ENCODE measurements around the gene USP13. TPM values are rescaled to one million over a fixed set of nuclear protein-coding genes. Genes with fewer than 3 reads are reported as not detected.

USP13 gene
- total and polyA plus RNA-seq, 2 experiments from 2014 or later, result 9.6 to 22.7 TPM

DNA sequence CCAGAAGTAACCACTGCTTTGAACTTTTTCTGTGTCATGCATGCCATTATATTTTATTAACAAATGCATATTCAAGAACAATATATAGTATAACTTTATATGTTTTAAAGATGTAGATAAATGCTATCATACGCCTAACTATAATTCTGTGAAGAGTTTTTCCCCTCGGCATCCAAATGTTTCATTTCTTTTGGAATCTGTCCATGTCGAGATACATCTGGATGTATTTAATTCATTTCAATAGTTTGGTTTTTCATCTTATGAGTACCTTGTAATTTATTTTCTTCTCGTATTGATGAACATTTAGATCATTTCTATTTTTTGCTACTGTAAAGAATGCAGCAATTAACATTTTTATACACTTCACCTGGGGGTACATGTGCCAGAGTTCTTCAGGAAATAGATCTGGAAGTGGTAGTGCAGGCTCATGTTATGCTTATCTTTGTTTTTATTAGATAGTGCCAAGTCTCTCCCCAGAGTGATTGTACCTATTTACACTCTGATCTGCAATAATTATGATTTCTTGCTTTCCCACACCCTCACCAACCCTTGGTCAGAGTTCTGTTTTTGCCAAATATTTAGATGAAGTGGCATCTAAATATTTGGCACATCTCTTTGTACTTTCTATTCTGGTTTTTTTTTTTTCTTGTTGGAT, 29.7 kb downstream of the USP13 start:
- Histone ChIP-seq H3K4me1 (ENCODE audit: insufficient read depth) (peaks cover 20% of the 10 kb centered on the region), H4K20me1 (replicated peaks; ENCODE audit: insufficient read depth) (peaks cover 4% of the 10 kb centered on the region; the same call in 1 of the 2 replicates), H2AFZ (no peak overlapping the region), H3K4me2 (no peak overlapping the region), H3K4me3 (no peak overlapping the region), H3F3A (replicated peaks; ENCODE audit: low read depth) (no peaks in the 10 kb centered on the region), H3K79me2 (replicated peaks; ENCODE audit: insufficient read depth) (peaks cover 75% of the 10 kb centered on the region), H3K9me2 (ENCODE audit: insufficient read depth) (peaks cover 5% of the 10 kb centered on the region; the same call in 1 of the 2 replicates), H3K27ac (ENCODE audit: low read depth) (no peak overlapping the region), H3K36me3 (ENCODE audit: insufficient read depth) (no peaks in the 10 kb centered on the region), H3K27me3 (ENCODE audit: insufficient read depth) (no peaks in the 10 kb centered on the region)
- DNase-seq (ENCODE audit: low spot score) (no peak), ATAC-seq (no peak)
- Mint-ChIP-seq H3K4me3 (no peak overlapping the region), H3K9me3 (no peaks in the 10 kb centered on the region; the same call in 2 of the 3 replicates), H3K4me1 (peaks cover 25% of the 10 kb centered on the region), H3K27me3 (ENCODE audit: insufficient read depth, low read depth, poor library complexity) (no peaks in the 10 kb centered on the region), H3K27ac (no peak overlapping the region), H3K36me3 (ENCODE audit: low read depth) (peaks cover 11% of the 10 kb centered on the region)
- no peak for TF ChIP-seq ZNF462 (CRISPR knock-in tag; IDR thresholded peaks at IDR 0.05)
- TF ChIP-seq, protein P1, sequence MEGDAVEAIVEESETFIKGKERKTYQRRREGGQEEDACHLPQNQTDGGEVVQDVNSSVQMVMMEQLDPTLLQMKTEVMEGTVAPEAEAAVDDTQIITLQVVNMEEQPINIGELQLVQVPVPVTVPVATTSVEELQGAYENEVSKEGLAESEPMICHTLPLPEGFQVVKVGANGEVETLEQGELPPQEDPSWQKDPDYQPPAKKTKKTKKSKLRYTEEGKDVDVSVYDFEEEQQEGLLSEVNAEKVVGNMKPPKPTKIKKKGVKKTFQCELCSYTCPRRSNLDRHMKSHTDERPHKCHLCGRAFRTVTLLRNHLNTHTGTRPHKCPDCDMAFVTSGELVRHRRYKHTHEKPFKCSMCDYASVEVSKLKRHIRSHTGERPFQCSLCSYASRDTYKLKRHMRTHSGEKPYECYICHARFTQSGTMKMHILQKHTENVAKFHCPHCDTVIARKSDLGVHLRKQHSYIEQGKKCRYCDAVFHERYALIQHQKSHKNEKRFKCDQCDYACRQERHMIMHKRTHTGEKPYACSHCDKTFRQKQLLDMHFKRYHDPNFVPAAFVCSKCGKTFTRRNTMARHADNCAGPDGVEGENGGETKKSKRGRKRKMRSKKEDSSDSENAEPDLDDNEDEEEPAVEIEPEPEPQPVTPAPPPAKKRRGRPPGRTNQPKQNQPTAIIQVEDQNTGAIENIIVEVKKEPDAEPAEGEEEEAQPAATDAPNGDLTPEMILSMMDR (conservative IDR thresholded peaks at IDR 0.05; ENCODE audit: low read depth in 2 of 2), result no peak
- TF ChIP-seq CREB1 (CRISPR knock-in tag; IDR thresholded peaks at IDR 0.05; ENCODE audit: low read depth), result no peak
- no peak for TF ChIP-seq NANOG (IDR thresholded peaks at IDR 0.05; ENCODE audit: borderline replicate concordance)
- no peak for TF ChIP-seq EZH2 (IDR thresholded peaks at IDR 0.05; ENCODE audit: low read depth, unreplicated experiment)
- TF ChIP-seq POLR2AphosphoS5 (IDR thresholded peaks at IDR 0.05; ENCODE audit: low read depth), result no peak
- TF ChIP-seq ZNF331 (CRISPR knock-in tag; IDR thresholded peaks at IDR 0.05; ENCODE audit: low read depth), result no peak
- TF ChIP-seq EZH2phosphoT487 (IDR thresholded peaks at IDR 0.05; ENCODE audit: unreplicated experiment), result no peak
- TF ChIP-seq ZNF114 (CRISPR knock-in tag; IDR thresholded peaks at IDR 0.05), result no peak
- TF ChIP-seq REST (IDR thresholded peaks at IDR 0.05; ENCODE audit: unreplicated experiment), result no peak
- no peak for TF ChIP-seq JUNB (IDR thresholded peaks at IDR 0.05; ENCODE audit: unreplicated experiment)
- no peak for TF ChIP-seq STAT1 (IDR thresholded peaks at IDR 0.05; ENCODE audit: unreplicated experiment)
- TF ChIP-seq, protein P2, sequence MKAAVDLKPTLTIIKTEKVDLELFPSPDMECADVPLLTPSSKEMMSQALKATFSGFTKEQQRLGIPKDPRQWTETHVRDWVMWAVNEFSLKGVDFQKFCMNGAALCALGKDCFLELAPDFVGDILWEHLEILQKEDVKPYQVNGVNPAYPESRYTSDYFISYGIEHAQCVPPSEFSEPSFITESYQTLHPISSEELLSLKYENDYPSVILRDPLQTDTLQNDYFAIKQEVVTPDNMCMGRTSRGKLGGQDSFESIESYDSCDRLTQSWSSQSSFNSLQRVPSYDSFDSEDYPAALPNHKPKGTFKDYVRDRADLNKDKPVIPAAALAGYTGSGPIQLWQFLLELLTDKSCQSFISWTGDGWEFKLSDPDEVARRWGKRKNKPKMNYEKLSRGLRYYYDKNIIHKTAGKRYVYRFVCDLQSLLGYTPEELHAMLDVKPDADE (IDR thresholded peaks at IDR 0.05), result no peak
